OCI-LY3 (cell line): ENCODE results near the gene TIFAB.

Source experiments
- CTCF ChIP-seq: fragments of 200-600, 300-600 bp; sonication (generic); IDR thresholded peaks from 2 replicates; pipeline ENCODE4 v1.5.1; 2014; ENCODE audit warnings: antibody characterized with exemption, low read length, low read depth
- EZH2phosphoT487 ChIP-seq: fragments of 200-600 bp; shearing (Covaris generic); IDR thresholded peaks from 2 replicates; pipeline ENCODE4 v1.6.1; 2018; ENCODE audit warnings: antibody characterized with exemption, mixed run types, low read depth

- TF ChIP-seq CTCF (no peak), EZH2phosphoT487 (no peak)
Measured at GRCh38 chr5:135422419-135422818, 29.7 kb downstream of the TIFAB start.
